ENCODE results near the gene DNAJC3.

DNAJC3 gene

GRCh38 chr13:95676762-95677563, at the start of gene DNAJC3:
Gene DNAJC3, plus strand, starts transcription at chr13:95677139. Its CDS starts 117 bp downstream, at chr13:95677256.
- Histone ChIP-seq H3K4me3 (ENCODE audit: low read length) (peak within 1 kb of the TSS; percentile 88), H3K27me3 (ENCODE audit: insufficient read depth, low read length) (no peaks in the 10 kb centered on the region), H2AFZ (ENCODE audit: low read depth, low read length) (peak within 1 kb of the TSS; percentile 82), H3K9me3 (ENCODE audit: low read length) (peaks cover under 1% of the 10 kb centered on the region), H3K4me1 (ENCODE audit: insufficient read depth, low read length) (peaks cover 16% of the 10 kb centered on the region), H3K36me3 (ENCODE audit: insufficient read depth, low read length) (no peaks in the 10 kb centered on the region)

GRCh38 chr13:95627590-95627989, 49.3 kb upstream of the DNAJC3 start:
- peaks cover 8% of the 10 kb centered on the region for H3K4me1 ChIP-seq (ENCODE audit: insufficient read depth, low read length)
- peaks cover 2% of the 10 kb centered on the region for H3K9me3 ChIP-seq (ENCODE audit: low read length)
- H3K36me3 ChIP-seq (ENCODE audit: insufficient read depth, low read length): peaks cover 71% of the 10 kb centered on the region
- no peak overlapping the region for H3K4me3 ChIP-seq (ENCODE audit: low read length)
- H2AFZ ChIP-seq (ENCODE audit: low read depth, low read length): no peak overlapping the region
- H3K27me3 ChIP-seq (ENCODE audit: insufficient read depth, low read length): no peaks in the 10 kb centered on the region

GRCh38 chr13:95628488-95628887, 48.5 kb upstream of the DNAJC3 start:
- Histone ChIP-seq H3K36me3 (ENCODE audit: insufficient read depth, low read length) (peaks cover 69% of the 10 kb centered on the region), H3K4me1 (ENCODE audit: insufficient read depth, low read length) (peaks cover 8% of the 10 kb centered on the region), H3K9me3 (ENCODE audit: low read length) (peaks cover 2% of the 10 kb centered on the region), H3K27me3 (ENCODE audit: insufficient read depth, low read length) (no peaks in the 10 kb centered on the region), H3K4me3 (ENCODE audit: low read length) (no peak overlapping the region), H2AFZ (ENCODE audit: low read depth, low read length) (no peak overlapping the region)

GRCh38 chr13:95629071-95629470, 47.9 kb upstream of the DNAJC3 start:
- H3K4me1 ChIP-seq (ENCODE audit: insufficient read depth, low read length): peaks cover 8% of the 10 kb centered on the region
- H2AFZ ChIP-seq (ENCODE audit: low read depth, low read length): no peak overlapping the region
- H3K9me3 ChIP-seq (ENCODE audit: low read length): peaks cover 2% of the 10 kb centered on the region
- no peak overlapping the region for H3K4me3 ChIP-seq (ENCODE audit: low read length)
- peaks cover 72% of the 10 kb centered on the region for H3K36me3 ChIP-seq (ENCODE audit: insufficient read depth, low read length)
- no peaks in the 10 kb centered on the region for H3K27me3 ChIP-seq (ENCODE audit: insufficient read depth, low read length)

GRCh38 chr13:95630593-95630992, 46.3 kb upstream of the DNAJC3 start:
- Histone ChIP-seq H2AFZ (ENCODE audit: low read depth, low read length) (no peak overlapping the region), H3K4me3 (ENCODE audit: low read length) (no peak overlapping the region), H3K9me3 (ENCODE audit: low read length) (peaks cover 2% of the 10 kb centered on the region), H3K36me3 (ENCODE audit: insufficient read depth, low read length) (peaks cover 75% of the 10 kb centered on the region), H3K4me1 (ENCODE audit: insufficient read depth, low read length) (peaks cover 8% of the 10 kb centered on the region), H3K27me3 (ENCODE audit: insufficient read depth, low read length) (no peaks in the 10 kb centered on the region)

GRCh38 chr13:95636853-95637252, 40.1 kb upstream of the DNAJC3 start:
- Histone ChIP-seq H3K4me3 (ENCODE audit: low read length) (no peak overlapping the region), H2AFZ (ENCODE audit: low read depth, low read length) (no peak overlapping the region), H3K36me3 (ENCODE audit: insufficient read depth, low read length) (peaks cover 53% of the 10 kb centered on the region), H3K9me3 (ENCODE audit: low read length) (peaks cover 9% of the 10 kb centered on the region), H3K4me1 (ENCODE audit: insufficient read depth, low read length) (peaks cover 8% of the 10 kb centered on the region), H3K27me3 (ENCODE audit: insufficient read depth, low read length) (no peaks in the 10 kb centered on the region)

GRCh38 chr13:95641291-95642027, 35.5 kb upstream of the DNAJC3 start:
- Histone ChIP-seq H3K4me3 (ENCODE audit: low read length) (no peak overlapping the region), H3K4me1 (ENCODE audit: insufficient read depth, low read length) (peaks cover 15% of the 10 kb centered on the region), H3K27me3 (ENCODE audit: insufficient read depth, low read length) (no peaks in the 10 kb centered on the region), H2AFZ (ENCODE audit: low read depth, low read length) (no peak overlapping the region), H3K36me3 (ENCODE audit: insufficient read depth, low read length) (peaks cover 30% of the 10 kb centered on the region), H3K9me3 (ENCODE audit: low read length) (peaks cover 9% of the 10 kb centered on the region)

GRCh38 chr13:95642028-95642621, 34.8 kb upstream of the DNAJC3 start:
- peaks cover 15% of the 10 kb centered on the region for H3K4me1 ChIP-seq (ENCODE audit: insufficient read depth, low read length)
- no peak overlapping the region for H2AFZ ChIP-seq (ENCODE audit: low read depth, low read length)
- peaks cover 27% of the 10 kb centered on the region for H3K36me3 ChIP-seq (ENCODE audit: insufficient read depth, low read length)
- no peak overlapping the region for H3K4me3 ChIP-seq (ENCODE audit: low read length)
- peaks cover 9% of the 10 kb centered on the region for H3K9me3 ChIP-seq (ENCODE audit: low read length)
- no peaks in the 10 kb centered on the region for H3K27me3 ChIP-seq (ENCODE audit: insufficient read depth, low read length)

- Histone ChIP-seq H3K9me3 (ENCODE audit: low read length) (peaks cover 9% of the 10 kb centered on the region), H3K4me1 (ENCODE audit: insufficient read depth, low read length) (peaks cover 15% of the 10 kb centered on the region), H3K27me3 (ENCODE audit: insufficient read depth, low read length) (no peaks in the 10 kb centered on the region), H2AFZ (ENCODE audit: low read depth, low read length) (peak overlapping the region; percentile 75), H3K4me3 (ENCODE audit: low read length) (peak overlapping the region; percentile 54), H3K36me3 (ENCODE audit: insufficient read depth, low read length) (peaks cover 27% of the 10 kb centered on the region)
These were observed 33.9 kb upstream of the DNAJC3 start for GRCh38 chr13:95642999-95643398.

GRCh38 chr13:95643571-95643935, 33.4 kb upstream of the DNAJC3 start:
- H3K4me1 ChIP-seq (ENCODE audit: insufficient read depth, low read length): peaks cover 15% of the 10 kb centered on the region
- H3K27me3 ChIP-seq (ENCODE audit: insufficient read depth, low read length): no peaks in the 10 kb centered on the region
- H3K36me3 ChIP-seq (ENCODE audit: insufficient read depth, low read length): peaks cover 25% of the 10 kb centered on the region
- H3K4me3 ChIP-seq (ENCODE audit: low read length): peak overlapping the region; percentile 54
- H2AFZ ChIP-seq (ENCODE audit: low read depth, low read length): peak overlapping the region; percentile 75
- H3K9me3 ChIP-seq (ENCODE audit: low read length): peaks cover 9% of the 10 kb centered on the region

- Histone ChIP-seq H3K9me3 (ENCODE audit: low read length) (peaks cover 9% of the 10 kb centered on the region), H3K4me3 (ENCODE audit: low read length) (peak overlapping the region; percentile 54), H3K4me1 (ENCODE audit: insufficient read depth, low read length) (peaks cover 15% of the 10 kb centered on the region), H3K27me3 (ENCODE audit: insufficient read depth, low read length) (no peaks in the 10 kb centered on the region), H2AFZ (ENCODE audit: low read depth, low read length) (peak overlapping the region; percentile 75), H3K36me3 (ENCODE audit: insufficient read depth, low read length) (peaks cover 20% of the 10 kb centered on the region)
These were observed 32.9 kb upstream of the DNAJC3 start for GRCh38 chr13:95643936-95644598.

GRCh38 chr13:95644601-95645052, 32.3 kb upstream of the DNAJC3 start, which contains the start of gene DZIP1:
Gene DZIP1, minus strand, starts transcription at chr13:95644706. Its CDS starts 2,677 bp downstream, at chr13:95642029.
- Histone ChIP-seq H3K4me3 (ENCODE audit: low read length) (peak within 1 kb of the TSS; percentile 54), H2AFZ (ENCODE audit: low read depth, low read length) (peak within 1 kb of the TSS; percentile 75), H3K36me3 (ENCODE audit: insufficient read depth, low read length) (peaks cover 19% of the 10 kb centered on the region), H3K9me3 (ENCODE audit: low read length) (peaks cover 9% of the 10 kb centered on the region), H3K4me1 (ENCODE audit: insufficient read depth, low read length) (peaks cover 15% of the 10 kb centered on the region), H3K27me3 (ENCODE audit: insufficient read depth, low read length) (no peaks in the 10 kb centered on the region)
